HEK293T (cell line): ENCODE measurements around the gene PFKP.

ENCODE experiments used
- CTCF ChIA-PET: fragments of 350-600 bp; formaldehyde crosslinking; extraction: SDS; loops from one replicate; lab custom pipeline; 2021; ENCODE audit warnings: antibody characterized with exemption, inconsistent platforms; lab: Yijun Ruan, JAX
- POLR2A ChIA-PET: fragments of 350-600 bp; formaldehyde crosslinking; extraction: SDS; loops from one replicate; lab custom pipeline; 2020; ENCODE audit warnings: antibody characterized with exemption, inconsistent platforms; lab: Yijun Ruan, JAX
- DNase-seq: peaks from one replicate; pipeline ENCODE4 v3.0.0; 2012; ENCODE audit warnings: mixed read lengths; ENCODE audit errors: extremely low spot score
- ARNT ChIP-seq: fragments of 450-650 bp; IDR thresholded peaks from 2 replicates; pipeline ENCODE4 v1.6.1; 2017; ENCODE audit warnings: mild to moderate bottlenecking
- BHLHE40 ChIP-seq: fragments of 450-650 bp; IDR thresholded peaks from 2 replicates; pipeline ENCODE4 v1.6.1; 2016; ENCODE audit warnings: mild to moderate bottlenecking, moderate library complexity, borderline replicate concordance
- CTBP1 ChIP-seq: fragments of 450-650 bp; IDR thresholded peaks from 2 replicates; pipeline ENCODE4 v1.6.1; 2016; ENCODE audit warnings: borderline replicate concordance
- ELF4 ChIP-seq: fragments of 450-650 bp; IDR thresholded peaks from 2 replicates; pipeline ENCODE4 v1.6.1; 2017; ENCODE audit warnings: antibody characterized with exemption
- FOXA1 ChIP-seq: fragments of 450-650 bp; IDR thresholded peaks from 2 replicates; pipeline ENCODE4 v1.6.1; 2016; ENCODE audit warnings: mild to moderate bottlenecking
- FOXK2 ChIP-seq: fragments of 450-650 bp; IDR thresholded peaks from 2 replicates; pipeline ENCODE4 v1.6.1; 2016; ENCODE audit warnings: mild to moderate bottlenecking
- FOXM1 ChIP-seq: fragments of 450-650 bp; IDR thresholded peaks from 2 replicates; pipeline ENCODE4 v1.6.1; 2017; ENCODE audit warnings: mild to moderate bottlenecking, borderline replicate concordance
- HDGF ChIP-seq: fragments of 450-650 bp; IDR thresholded peaks from 2 replicates; pipeline ENCODE4 v1.6.1; 2017; ENCODE audit warnings: antibody characterized with exemption, borderline replicate concordance
- L3MBTL2 ChIP-seq: fragments of 450-650 bp; conservative IDR thresholded peaks from 2 replicates; pipeline ENCODE4 v1.6.1; 2016; ENCODE audit warnings: mild to moderate bottlenecking
- LEF1 ChIP-seq: fragments of 450-650 bp; IDR thresholded peaks from 2 replicates; pipeline ENCODE4 v1.6.1; 2017; ENCODE audit warnings: mild to moderate bottlenecking, borderline replicate concordance
- NFRKB ChIP-seq: fragments of 450-650 bp; IDR thresholded peaks from 2 replicates; pipeline ENCODE4 v1.6.1; 2016; ENCODE audit warnings: mild to moderate bottlenecking, moderate library complexity
- PKNOX1 ChIP-seq: fragments of 450-650 bp; IDR thresholded peaks from 2 replicates; pipeline ENCODE4 v1.6.1; 2016
- SP1 ChIP-seq: fragments of 450-650 bp; IDR thresholded peaks from 2 replicates; pipeline ENCODE4 v1.6.1; 2017
- SUZ12 ChIP-seq: fragments of 450-650 bp; IDR thresholded peaks from 2 replicates; pipeline ENCODE4 v1.6.1; 2016; ENCODE audit warnings: mild to moderate bottlenecking
- TARDBP ChIP-seq: fragments of 450-650 bp; IDR thresholded peaks from 2 replicates; pipeline ENCODE4 v1.6.1; 2016
- ZNF384 ChIP-seq: fragments of 450-650 bp; IDR thresholded peaks from 2 replicates; pipeline ENCODE4 v1.6.1; 2016

PFKP gene

GRCh38 chr10:3148041-3148440 is 80.7 kb downstream of the PFKP start:
- ChIA-PET CTCF (no interaction called here), POLR2A (no interaction called here)
- DNase-seq, result no peak
- TF ChIP-seq SP1 (no peak), HDGF (no peak), FOXK2 (no peak), FOXM1 (no peak), TARDBP (no peak), ZNF384 (no peak), PKNOX1 (no peak), FOXA1 (no peak), SUZ12 (no peak)

- ChIA-PET CTCF (no interaction called here), POLR2A (no interaction called here)
- DNase-seq, result no peak
- TF ChIP-seq SUZ12 (no peak), SP1 (no peak), TARDBP (no peak), HDGF (no peak), CTBP1 (no peak), LEF1 (no peak), FOXM1 (no peak), BHLHE40 (no peak), ELF4 (no peak), PKNOX1 (no peak), FOXK2 (no peak), FOXA1 (no peak), NFRKB (no peak), L3MBTL2 (no peak), ZNF384 (no peak), ARNT (no peak)
Measured at GRCh38 chr10:3148994-3149393, 81.6 kb downstream of the PFKP start.

GRCh38 chr10:3149918-3150317 is 82.6 kb downstream of the PFKP start:
- no peak for TF ChIP-seq SUZ12
- no peak for TF ChIP-seq ELF4
- no peak for TF ChIP-seq ZNF384
- TF ChIP-seq LEF1, result no peak
- no peak for TF ChIP-seq L3MBTL2
- TF ChIP-seq PKNOX1, result no peak
- CTCF ChIA-PET, result no interaction called here
- POLR2A ChIA-PET, result no interaction called here
- DNase-seq, result no peak

GRCh38 chr10:3150366-3150765 is 83.0 kb downstream of the PFKP start:
- ChIA-PET CTCF (no interaction called here), POLR2A (no interaction called here)
- TF ChIP-seq FOXA1 (no peak), CTBP1 (no peak), L3MBTL2 (no peak)
- DNase-seq, result no peak

GRCh38 chr10:3150961-3151360 is 83.6 kb downstream of the PFKP start:
- POLR2A ChIA-PET, result no interaction called here
- CTCF ChIA-PET, result no interaction called here
- no peak for DNase-seq
- no peak for TF ChIP-seq SP1
- TF ChIP-seq CTBP1, result no peak
- no peak for TF ChIP-seq ARNT
- no peak for TF ChIP-seq ZNF384

GRCh38 chr10:3151889-3152565 is 84.7 kb downstream of the PFKP start:
- no peak for TF ChIP-seq FOXM1
- no peak for TF ChIP-seq CTBP1
- ChIA-PET POLR2A (no interaction called here), CTCF (no interaction called here)
- DNase-seq, result no peak

- TF ChIP-seq FOXA1 (no peak), ZNF384 (no peak), FOXK2 (no peak), ELF4 (no peak), BHLHE40 (no peak), NFRKB (no peak), FOXM1 (no peak), SUZ12 (no peak), SP1 (no peak), ARNT (no peak), L3MBTL2 (no peak), CTBP1 (no peak), PKNOX1 (no peak), HDGF (no peak), TARDBP (no peak), LEF1 (no peak)
- no peak for DNase-seq
- CTCF ChIA-PET, result no interaction called here
- POLR2A ChIA-PET, result interaction anchor here (1.3 kb wide), 1 partner anchor 15 kb away, joined by 3 read pairs; no protein-coding TSS in a partner anchor
Measured at GRCh38 chr10:3152566-3152935, 85.2 kb downstream of the PFKP start.
